HG02973 (cell line): ENCODE results near the gene DEDD2.

ENCODE experiments used
- ATAC-seq: cut with Tn5 transposase; IDR thresholded peaks from one replicate; pipeline ENCODE4 v1.9.1; 2021; ENCODE audit warnings: moderate library complexity; ENCODE audit not compliant: unreplicated experiment

Gene DEDD2

DNA sequence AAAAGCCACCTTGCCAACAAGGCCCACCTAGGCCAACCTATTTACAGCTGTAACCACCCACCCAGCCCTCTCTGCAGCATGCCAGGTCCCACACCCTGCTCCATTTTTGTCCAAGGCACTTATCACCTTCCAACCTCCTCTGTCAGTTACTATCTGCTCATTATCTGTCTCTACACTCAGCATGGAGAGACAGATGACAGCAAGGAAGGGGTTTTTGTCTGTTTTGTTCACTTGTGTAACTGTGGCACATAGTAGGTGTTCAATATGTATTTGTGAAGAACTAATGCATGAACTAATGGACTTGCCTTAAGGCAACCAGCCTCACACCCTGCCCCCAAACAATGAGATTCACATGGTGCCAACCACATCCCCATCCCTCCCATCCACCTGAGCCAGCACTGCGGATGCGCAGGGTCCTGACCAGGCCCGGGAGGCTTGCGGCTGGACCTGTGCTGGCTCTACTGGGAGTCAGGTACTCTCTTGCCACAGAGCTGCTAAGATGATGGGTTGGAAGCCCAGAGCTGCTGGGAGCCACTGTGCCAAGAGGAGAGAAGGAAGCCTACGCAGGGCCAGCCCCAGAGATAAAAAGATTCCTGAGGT, 17.3 kb downstream of the DEDD2 start:
- no peak for ATAC-seq

- ATAC-seq: peak; percentile 34
These were observed 17.9 kb downstream of the DEDD2 start for GRCh38 chr19:42199440-42200115.

DNA sequence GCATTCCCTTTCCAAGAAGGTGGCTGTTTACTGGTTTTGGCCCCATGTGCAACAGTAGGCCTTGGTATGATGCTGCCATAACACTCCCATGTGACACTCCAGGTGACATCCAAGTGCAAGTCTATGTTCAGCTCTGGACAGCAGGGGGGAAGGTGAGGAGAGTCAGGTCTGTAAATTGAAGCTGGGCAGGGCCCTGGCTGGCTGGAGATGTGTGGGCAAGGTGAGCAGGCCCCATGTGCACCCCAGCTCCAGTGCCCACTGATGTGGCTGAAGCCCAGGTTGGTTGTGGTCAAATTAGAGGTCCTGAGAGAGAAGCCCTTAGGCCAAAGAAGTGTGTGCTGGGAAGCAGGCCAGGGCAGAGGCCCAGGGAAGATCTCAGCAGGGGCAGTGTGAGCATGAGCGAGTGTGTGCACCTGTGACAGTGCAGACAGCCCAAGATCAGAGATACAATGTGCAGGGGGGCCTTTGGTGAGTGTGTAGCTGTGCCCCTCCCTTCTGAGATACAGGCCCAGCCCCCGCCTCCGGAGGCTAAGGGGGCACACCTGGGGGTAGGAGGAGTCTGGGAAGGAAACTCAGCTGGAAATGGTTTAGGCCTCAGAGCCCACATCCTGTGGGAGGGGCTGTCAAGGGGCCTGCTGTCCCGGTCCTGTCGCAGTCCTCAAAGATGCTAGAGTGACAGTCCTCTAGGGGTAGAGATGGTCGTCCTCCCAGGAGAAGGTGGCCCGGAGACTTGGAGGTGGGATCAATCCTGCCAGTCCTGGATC, 18.6 kb downstream of the DEDD2 start:
- peak; percentile 30 for ATAC-seq

- no peak for ATAC-seq
These were observed 20.1 kb downstream of the DEDD2 start for GRCh38 chr19:42197375-42197817.

GRCh38 chr19:42196011-42197001, 21.2 kb downstream of the DEDD2 start:
- no peak for ATAC-seq

GRCh38 chr19:42193706-42194105, 23.8 kb downstream of the DEDD2 start:
- ATAC-seq: no peak

DNA sequence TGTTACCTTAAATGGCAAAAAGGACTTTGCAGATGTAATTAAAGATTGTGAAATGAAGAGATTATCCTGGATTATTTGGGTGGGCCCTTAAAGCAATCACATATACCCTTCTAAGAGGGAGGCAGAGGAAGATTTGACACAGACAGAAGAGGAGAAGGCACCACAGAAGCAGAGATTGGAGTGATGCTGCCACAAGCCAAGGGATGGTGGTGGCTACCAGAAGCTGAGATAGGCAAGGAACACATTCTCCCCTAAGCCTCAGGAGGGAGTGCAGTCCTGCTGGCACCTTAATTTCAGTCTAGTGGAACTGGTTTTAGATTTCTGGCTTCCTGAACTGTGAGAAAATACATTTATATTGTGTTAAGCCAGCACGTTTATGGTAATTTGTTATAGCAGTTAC, 24.2 kb downstream of the DEDD2 start:
- no peak for ATAC-seq

DNA sequence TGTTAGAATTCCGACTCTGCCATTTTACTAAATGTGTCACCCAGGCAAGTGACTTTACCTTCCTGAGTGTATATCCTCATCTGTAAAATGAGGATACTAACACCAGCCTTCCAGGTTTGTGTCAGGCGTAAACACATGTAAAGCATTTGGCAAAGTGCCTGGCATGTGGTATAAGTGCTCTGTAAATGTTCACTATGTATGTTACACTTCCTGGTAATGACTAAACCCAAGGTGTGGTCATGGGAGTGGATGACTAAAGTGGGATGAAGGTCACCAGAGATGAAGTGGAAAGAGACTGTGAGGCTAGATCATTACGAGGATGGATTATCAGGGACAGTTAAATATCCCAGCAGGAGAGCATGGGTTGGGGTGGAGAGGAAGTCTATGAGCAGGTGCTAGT, 25.6 kb downstream of the DEDD2 start:
- ATAC-seq: no peak

- ATAC-seq: no peak
These were observed 26.1 kb downstream of the DEDD2 start for GRCh38 chr19:42191330-42191729.

DNA sequence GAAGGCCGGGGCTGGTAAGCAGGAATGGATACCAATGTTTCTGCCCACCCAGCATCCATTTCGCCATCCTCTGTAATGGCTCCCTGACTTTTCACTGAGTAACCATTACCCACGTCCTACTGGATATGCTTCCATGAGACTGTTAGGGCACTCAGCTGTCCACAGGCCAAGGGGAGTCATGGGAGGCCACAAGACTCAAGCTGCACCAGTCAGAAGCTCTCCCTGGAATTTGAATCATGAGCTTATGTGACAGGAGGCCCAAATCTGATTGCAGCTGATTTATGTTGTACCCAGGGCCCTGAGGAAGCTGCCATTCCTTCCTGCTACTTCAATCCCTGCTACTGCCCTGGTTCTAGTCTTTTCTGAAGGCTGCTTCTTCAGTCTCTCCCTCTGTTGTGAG, 28.3 kb downstream of the DEDD2 start:
- no peak for ATAC-seq

- ATAC-seq: no peak
These were observed 28.8 kb downstream of the DEDD2 start for GRCh38 chr19:42188665-42189064.

DNA sequence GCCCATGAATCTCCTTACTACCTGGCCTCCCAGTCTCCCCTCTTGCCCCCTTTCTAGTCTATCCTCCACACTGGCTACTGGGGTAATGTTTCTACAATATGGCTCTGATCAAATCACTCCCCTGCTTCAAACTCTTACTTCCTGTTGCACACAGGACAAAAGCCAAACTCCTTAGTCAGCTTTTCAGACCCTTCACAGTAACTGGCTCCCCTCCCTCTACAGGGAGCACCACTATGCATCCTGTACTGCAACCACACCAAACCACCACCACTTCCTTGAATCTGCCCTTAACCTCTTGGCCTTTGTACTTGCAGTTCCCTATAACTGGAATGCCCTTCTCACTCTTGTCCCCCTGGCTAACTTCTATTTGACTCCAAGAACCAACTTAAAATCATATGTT, 32.2 kb downstream of the DEDD2 start:
- no peak for ATAC-seq

- no peak for ATAC-seq
These were observed 33.0 kb downstream of the DEDD2 start for GRCh38 chr19:42184401-42184861.

DNA sequence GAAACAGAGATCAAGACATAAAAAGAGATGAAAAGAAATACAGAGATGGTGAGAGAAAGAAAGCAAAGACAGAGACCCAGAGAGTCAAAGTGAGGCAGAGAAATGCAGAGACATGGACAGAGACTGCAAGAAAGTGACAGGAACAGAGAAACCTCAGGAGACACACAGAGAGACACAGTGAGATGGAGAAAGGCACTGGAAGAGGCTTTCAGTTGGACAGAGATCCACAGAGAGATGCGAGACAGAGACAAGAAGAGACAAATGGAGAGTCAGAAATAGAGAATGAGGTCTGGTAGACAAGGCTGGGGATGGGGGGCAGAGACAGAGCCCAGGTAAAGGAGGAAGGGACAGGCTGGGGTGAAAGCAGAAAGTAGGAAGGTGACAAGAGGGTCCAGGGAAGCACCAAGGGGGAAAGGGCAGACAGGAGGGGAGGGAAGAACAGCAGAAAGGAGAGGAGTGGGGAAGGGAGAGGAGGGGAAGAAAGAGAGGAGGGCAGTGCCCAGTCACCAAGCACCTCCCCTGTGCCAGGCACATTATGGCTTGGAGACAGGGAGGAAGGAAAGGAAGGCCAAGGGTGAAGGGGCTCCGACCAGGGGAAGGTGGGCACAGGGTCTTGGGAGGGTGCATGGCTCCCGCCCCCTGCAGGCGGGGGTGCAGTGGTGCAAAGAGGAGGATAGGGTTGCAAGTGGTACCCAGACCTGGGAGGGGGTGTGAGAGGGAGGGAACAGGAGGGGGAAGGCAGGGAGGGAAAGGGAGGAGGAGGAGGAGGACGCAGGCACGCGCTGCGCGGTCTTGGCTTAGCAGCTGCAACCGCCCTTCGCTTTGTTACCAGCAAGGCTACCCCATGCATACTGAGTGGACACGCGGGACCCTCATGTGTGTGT, 38.4 kb downstream of the DEDD2 start:
- no peak for ATAC-seq

DNA sequence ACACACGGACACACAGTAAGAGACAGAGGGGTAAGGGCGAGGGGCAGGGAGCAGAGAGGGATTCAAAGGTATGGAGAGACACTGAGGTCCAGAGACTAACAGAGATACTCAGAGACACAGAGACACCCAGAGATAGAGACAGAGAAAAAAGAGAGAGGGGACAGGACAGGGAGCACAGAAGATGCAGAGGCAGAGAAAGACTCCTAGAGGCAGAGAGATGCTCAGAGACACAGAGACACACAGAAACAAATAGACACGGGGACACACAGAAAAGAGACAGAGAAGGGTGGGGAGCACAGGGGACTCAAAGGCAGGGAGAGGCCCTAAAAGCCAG, 39.8 kb downstream of the DEDD2 start:
- ATAC-seq: no peak

- ATAC-seq: no peak
These were observed 40.3 kb downstream of the DEDD2 start for GRCh38 chr19:42176990-42177685.

- ATAC-seq: no peak
These were observed 40.9 kb downstream of the DEDD2 start for GRCh38 chr19:42176649-42176989.

GRCh38 chr19:42175952-42176648, 41.4 kb downstream of the DEDD2 start:
- no peak for ATAC-seq
